Smooth muscle cell (in vitro differentiated cells): ENCODE measurements around the gene IL11RA. TPM values are rescaled to one million over a fixed set of nuclear protein-coding genes. Genes with fewer than 3 reads are reported as not detected.

Source experiments
- DNase-seq: peaks from one replicate; lab custom pipeline; 2025; ENCODE audit not compliant: unreplicated experiment; lab: John Stamatoyannopoulos, UW
- H2AFZ ChIP-seq: fragments of 200-600 bp; sonication (generic); 2 replicates; pipeline ENCODE4 v1.6.0; 2016; ENCODE audit warnings: antibody characterized with exemption, low read depth, mild to moderate bottlenecking
- H3F3A ChIP-seq: fragments of 200-600 bp; sonication (generic); 2 replicates; pipeline ENCODE4 v1.6.0; 2017; ENCODE audit warnings: antibody characterized with exemption, low read depth
- H3K27ac ChIP-seq: fragments of 200-600 bp; sonication (generic); 2 replicates; pipeline ENCODE4 v1.5.1; 2016; ENCODE audit warnings: low read depth, mild to moderate bottlenecking
- H3K27me3 ChIP-seq: fragments of 200-600 bp; sonication (generic); 2 replicates; pipeline ENCODE4 v1.6.1; 2016; ENCODE audit warnings: low read depth, mild to moderate bottlenecking
- H3K36me3 ChIP-seq: fragments of 200-600 bp; sonication (generic); 2 replicates; pipeline ENCODE4 v1.5.1; 2016; ENCODE audit warnings: low read depth
- H3K4me1 ChIP-seq: fragments of 200-600 bp; sonication (generic); 2 replicates; pipeline ENCODE4 v1.5.1; 2016; ENCODE audit warnings: low read depth
- H3K4me2 ChIP-seq: fragments of 200-600 bp; sonication (generic); 2 replicates; pipeline ENCODE4 v1.6.0; 2016; ENCODE audit warnings: mild to moderate bottlenecking
- H3K4me3 ChIP-seq: fragments of 200-600 bp; sonication (generic); 2 replicates; pipeline ENCODE4 v1.5.1; 2016; ENCODE audit warnings: mild to moderate bottlenecking
- H3K79me2 ChIP-seq: fragments of 200-600 bp; sonication (generic); 2 replicates; pipeline ENCODE4 v1.6.0; 2016; ENCODE audit warnings: low read depth, mild to moderate bottlenecking
- H3K9ac ChIP-seq: fragments of 200-600 bp; sonication (generic); 2 replicates; pipeline ENCODE4 v1.6.0; 2016; ENCODE audit warnings: low read depth
- H3K9me3 ChIP-seq: fragments of 200-600 bp; sonication (generic); replicated peaks from 2 replicates; pipeline ENCODE4 v1.5.1; 2016; ENCODE audit warnings: low read depth
- H4K20me1 ChIP-seq: fragments of 200-600 bp; sonication (generic); 2 replicates; pipeline ENCODE4 v1.6.0; 2016; ENCODE audit warnings: low read depth
- CTCF ChIP-seq: fragments of 200-600 bp; sonication (generic); IDR thresholded peaks from 2 replicates; pipeline ENCODE4 v1.5.1; 2017; ENCODE audit warnings: borderline replicate concordance, mild to moderate bottlenecking, antibody characterized with exemption; ENCODE audit not compliant: insufficient read depth, poor library complexity, severe bottlenecking
- WGBS: methylation state at CpG from one replicate; pipeline ENCODE4 v1.1.7; 2016; ENCODE audit warnings: low lambda C conversion rate; 5-methylcytosine and 5-hydroxymethylcytosine counted together
- polyA plus RNA-seq: library from polyadenylated mRNA; unstranded; fragments of >200 nt; fragmentation: Nextera tagmentation; extraction: Ambion mirVana; gene quantifications from 2 replicates; pipeline ENCODE4 v1.2.1, GENCODE V29; 2016
- total RNA-seq: library from RNA; depleted of rRNA; stranded (reverse); fragments of >200 nt; gene quantifications from 2 replicates; pipeline ENCODE4 v1.2.3, GENCODE V29; 2014

The IL11RA gene
- total and polyA plus RNA-seq, 2 experiments from 2014 or later: 44.5 to 99.8 TPM

GRCh38 chr9:34654323-34655051, 2.5 kb downstream of the IL11RA start:
- TF ChIP-seq CTCF: no peak
- Histone ChIP-seq H3K9me3 (no peaks in the 10 kb centered on the region), H3K9ac (no peak overlapping the region), H3K27ac (no peak overlapping the region), H3K79me2 (no peaks in the 10 kb centered on the region), H3F3A (peaks cover 17% of the 10 kb centered on the region), H3K4me3 (peak overlapping the region; percentile 48), H3K4me2 (peak overlapping the region; percentile 86), H2AFZ (no peak overlapping the region), H3K27me3 (no peaks in the 10 kb centered on the region), H4K20me1 (no peaks in the 10 kb centered on the region), H3K4me1 (peaks cover 19% of the 10 kb centered on the region), H3K36me3 (no peaks in the 10 kb centered on the region)
- 80% methylated on average over 9 of the region's 11 CpGs for WGBS
- no peak for DNase-seq

DNA sequence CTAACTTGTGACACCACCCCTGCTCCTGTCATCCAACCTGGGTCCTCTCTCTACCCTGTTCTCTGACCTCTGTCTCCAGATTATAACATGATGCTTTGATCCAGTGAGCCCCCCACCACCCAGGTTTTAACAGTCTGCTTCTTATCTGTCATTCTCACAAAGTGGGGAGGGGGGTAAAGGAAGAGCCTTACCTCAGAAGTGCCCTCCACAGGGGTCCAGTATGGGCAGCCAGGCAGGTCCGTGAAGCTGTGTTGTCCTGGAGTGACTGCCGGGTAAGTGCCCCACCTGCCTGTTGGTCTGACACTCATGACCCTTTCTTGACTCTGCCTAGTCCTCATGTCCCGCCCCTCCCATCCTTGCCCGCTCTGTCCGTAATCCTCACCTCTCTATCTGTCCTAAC, 3.4 kb downstream of the IL11RA start:
- Histone ChIP-seq H3K9me3 (no peaks in the 10 kb centered on the region), H3K4me1 (peaks cover 19% of the 10 kb centered on the region), H2AFZ (no peak overlapping the region), H3K27ac (no peak overlapping the region), H3F3A (peaks cover 17% of the 10 kb centered on the region), H3K9ac (no peak overlapping the region), H3K4me2 (no peak overlapping the region), H3K27me3 (no peaks in the 10 kb centered on the region), H3K79me2 (no peaks in the 10 kb centered on the region), H4K20me1 (no peaks in the 10 kb centered on the region), H3K4me3 (no peak overlapping the region), H3K36me3 (no peaks in the 10 kb centered on the region)
- DNase-seq: no peak
- TF ChIP-seq CTCF: no peak
- WGBS: 72% methylated on average over 5 of the region's 5 CpGs

GRCh38 chr9:34656992-34657391, 5.0 kb downstream of the IL11RA start:
- 94% methylated on average over 5 of the region's 5 CpGs for WGBS
- no peak for DNase-seq
- no peak overlapping the region for H3K9ac ChIP-seq

More at GRCh38 chr9:34656992-34657391, 5.0 kb downstream of the IL11RA start:
- Histone ChIP-seq H2AFZ (no peak overlapping the region), H3K79me2 (no peaks in the 10 kb centered on the region), H3K4me3 (no peak overlapping the region), H3K4me2 (no peak overlapping the region), H3F3A (peaks cover 7% of the 10 kb centered on the region), H3K27ac (no peak overlapping the region), H3K4me1 (peaks cover 19% of the 10 kb centered on the region), H3K9me3 (no peaks in the 10 kb centered on the region), H3K27me3 (no peaks in the 10 kb centered on the region), H3K36me3 (no peaks in the 10 kb centered on the region), H4K20me1 (no peaks in the 10 kb centered on the region)
- TF ChIP-seq CTCF: no peak
